ENCODE results near the gene UCK1. TPM values are rescaled to one million over a fixed set of nuclear protein-coding genes. Genes with fewer than 3 reads are reported as not detected.
A peak's percentile ranks its signal among the peaks of the same experiment; 100 is the strongest.

UCK1 gene
- total and polyA plus RNA-seq, 2 of the 13 experiments (the other 11 are each of a cell fraction or from before 2014, with no cell fraction given): 11.0 to 24.1 TPM

DNA sequence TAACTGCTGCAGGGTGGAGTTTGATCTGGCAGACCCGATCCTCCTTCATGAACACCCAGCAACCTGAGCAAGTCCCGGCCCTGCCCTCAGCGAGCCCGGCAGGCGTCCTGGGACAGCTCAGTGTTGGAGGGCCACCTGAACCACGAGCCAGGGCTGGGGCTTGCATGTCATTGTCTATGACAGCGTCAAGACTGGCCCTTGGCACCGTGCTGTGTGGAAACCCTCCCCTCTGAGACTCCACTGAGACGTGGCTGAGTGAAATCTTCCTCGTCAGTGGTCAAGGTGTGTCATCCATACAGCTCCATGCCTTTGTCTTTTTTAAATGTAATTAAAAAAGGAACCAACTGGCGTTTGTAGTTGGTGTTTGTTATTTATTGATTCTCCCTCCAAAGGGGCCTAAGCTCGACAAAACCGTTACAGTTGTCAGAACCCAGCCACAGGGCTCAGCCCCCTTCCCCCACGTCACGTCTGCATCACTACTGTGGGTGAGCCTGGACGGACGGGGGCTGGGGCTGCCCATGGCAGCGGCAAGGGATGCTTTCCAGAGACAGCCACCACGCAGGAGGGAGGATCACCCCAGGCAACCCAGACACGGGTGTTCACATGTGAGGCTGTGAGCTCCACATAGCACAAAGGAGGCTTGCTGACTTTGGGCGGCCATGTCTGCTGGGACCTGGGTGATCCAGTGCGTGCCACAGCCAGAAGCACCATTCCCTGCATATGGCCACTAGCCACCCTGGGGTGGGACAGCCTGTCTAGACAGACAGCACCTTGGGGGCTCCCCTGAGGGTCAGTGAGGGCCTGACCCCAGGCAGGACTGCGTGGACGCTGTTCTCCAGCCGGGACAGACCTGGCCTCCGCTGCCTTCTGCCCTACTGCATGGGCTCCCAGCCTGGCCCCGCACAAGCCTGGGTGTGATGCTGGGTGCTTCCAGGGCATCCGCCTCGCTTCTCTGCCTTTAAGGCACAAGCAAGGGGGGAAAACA is 7.3 kb downstream of the UCK1 start:
- BruUV-seq (replicated peaks): no TSS peak
- Histone ChIP-seq H3K4me3 (replicated peaks in 1 of 3; ENCODE audit: insufficient read depth in 1 of 3, low read depth in 2 of 3, low read length in 3 of 3) (no peak overlapping the region), H4K20me1 (ENCODE audit: insufficient read depth, low read length) (no peaks in the 10 kb centered on the region), H3K27ac (ENCODE audit: extremely low read length, insufficient read depth, low read length) (no peak overlapping the region), H3K9me3 (ENCODE audit: low read length) (no peaks in the 10 kb centered on the region), H2AFZ (ENCODE audit: low read length) (no peak overlapping the region), H3K9ac (ENCODE audit: insufficient read depth, low read depth, low read length) (no peak overlapping the region), H3K79me2 (ENCODE audit: insufficient read depth, low read length) (no peaks in the 10 kb centered on the region), H3K4me1 (ENCODE audit: insufficient read depth, low read length) (no peaks in the 10 kb centered on the region), H3K27me3 (ENCODE audit: control insufficient read depth in 1 of 2, insufficient read depth in 2 of 2, low read length in 2 of 2) (no peaks in the 10 kb centered on the region), H3K4me2 (ENCODE audit: low read depth, low read length) (no peak overlapping the region), H3K36me3 (replicated peaks in 1 of 2; ENCODE audit: control insufficient read depth in 1 of 2, insufficient read depth in 2 of 2, low read length in 2 of 2) (peaks cover 19 to 48% of the 10 kb centered on the region in 2 experiments; a peak in 4 of 5 replicates)
- TF ChIP-seq ATF7-NPFF (CRISPR knock-in tag; IDR thresholded peaks at IDR 0.05; ENCODE audit: low read depth) (no peak), HNRNPL (IDR thresholded peaks at IDR 0.05; ENCODE audit: low read depth, low read length) (no peak), NFKB2 (CRISPR knock-in tag; IDR thresholded peaks at IDR 0.05; ENCODE audit: borderline replicate concordance) (no peak), FOXO4 (CRISPR knock-in tag; conservative IDR thresholded peaks at IDR 0.05) (no peak), POLR2G (IDR thresholded peaks at IDR 0.05; ENCODE audit: low read depth, low read length) (0 out of 2 replicates have a peak, but pooled peaks have one; percentile 8), AGO2 (optimal IDR thresholded peaks at IDR 0.05; ENCODE audit: low read depth, low read length) (peak; percentile 75), BRCA1 (CRISPR knock-in tag; IDR thresholded peaks at IDR 0.05) (no peak), REXO4 (CRISPR knock-in tag; IDR thresholded peaks at IDR 0.05; ENCODE audit: borderline replicate concordance) (no peak), NONO (IDR thresholded peaks at IDR 0.05) (no peak), NONO (CRISPR knock-in tag; conservative IDR thresholded peaks at IDR 0.05) (0 out of 2 replicates have a peak, but pooled peaks have one; percentile 6), RARG (CRISPR knock-in tag; IDR thresholded peaks at IDR 0.05; ENCODE audit: low read depth) (no peak), ZNF432 (CRISPR knock-in tag; IDR thresholded peaks at IDR 0.05; ENCODE audit: borderline replicate concordance) (no peak), ZFP90 (CRISPR knock-in tag; IDR thresholded peaks at IDR 0.05; ENCODE audit: borderline replicate concordance) (no peak), RBM22 (optimal IDR thresholded peaks at IDR 0.05; ENCODE audit: low read length) (peak; percentile 4), RBAK (CRISPR knock-in tag; IDR thresholded peaks at IDR 0.05) (no peak), HHEX (CRISPR knock-in tag; IDR thresholded peaks at IDR 0.05) (no peak), ZNF768 (CRISPR knock-in tag; IDR thresholded peaks at IDR 0.05) (no peak), POLR2AphosphoS5 (IDR thresholded peaks at IDR 0.05; ENCODE audit: low read depth, low read length) (0 out of 2 replicates have a peak, but pooled peaks have one; percentile 26), ZFX (CRISPR knock-in tag; IDR thresholded peaks at IDR 0.05; ENCODE audit: low read depth) (peak; percentile 23; the same call in 1 of the 2 replicates), ZNF451 (CRISPR knock-in tag; IDR thresholded peaks at IDR 0.05) (no peak)
- TF ChIP-seq, protein P1, sequence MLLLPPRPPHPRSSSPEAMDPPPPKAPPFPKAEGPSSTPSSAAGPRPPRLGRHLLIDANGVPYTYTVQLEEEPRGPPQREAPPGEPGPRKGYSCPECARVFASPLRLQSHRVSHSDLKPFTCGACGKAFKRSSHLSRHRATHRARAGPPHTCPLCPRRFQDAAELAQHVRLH (CRISPR knock-in tag; IDR thresholded peaks at IDR 0.05; ENCODE audit: borderline replicate concordance, low read depth): no peak
- POLR2A ChIA-PET: no interaction called here
- FAIRE-seq: no peak
- DNase-seq (ENCODE audit: low spot score): no peak
- CTCF ChIA-PET (ENCODE audit: low intra/inter-chr PET ratio, low total read pairs): no interaction called here
- ATAC-seq: no peak
- WGBS (ENCODE audit: low lambda C conversion rate): 91% methylated on average over 21 of the region's 29 CpGs
- intact Hi-C loops (cut with micrococcal nuclease; ENCODE audit: unreplicated experiment): no loop called here
- in situ Hi-C loops (cut with HindIII; ENCODE audit: extremely low pct_ligation_motif_present, low pct_unique_long_range_greater_than_20kb): no loop called here

Measured in HepG2 (cell line).